Measurements from ENCODE around the gene GHRL. TPM values are rescaled to one million over a fixed set of nuclear protein-coding genes. Genes with fewer than 3 reads are reported as not detected.

Gene GHRL
- total and polyA plus RNA-seq, 2 of the 4 experiments (the other 2 are of a cell fraction): 0.27 TPM; not detected in 1

- no peak overlapping the region for H2AK5ac ChIP-seq (ENCODE audit: low read depth, low read length)
- no peak overlapping the region for H3K23ac ChIP-seq (ENCODE audit: low read depth, low read length)
- no peak for DNase-seq
- ChIA-PET CTCF (no interaction called here), POLR2A (ENCODE audit: unreplicated experiment) (interaction anchor here (0.7 kb wide), 1 partner anchor 21 kb away, joined by 5 read pairs; no protein-coding TSS in a partner anchor)
- peaks cover 35% of the 10 kb centered on the region for H3K36me3 ChIP-seq (ENCODE audit: control insufficient read depth, insufficient read depth, low read length)
- dilution Hi-C loops (cut with HindIII; ENCODE audit: low sequenced_read_pairs, unreplicated experiment): no loop called here
- H3K9me1 ChIP-seq (ENCODE audit: insufficient read depth, low read length): peaks cover 18% of the 10 kb centered on the region
- in situ Hi-C loops (cut with MboI; ENCODE audit: low sequenced_read_pairs): no loop called here
- H3K79me1 ChIP-seq (ENCODE audit: low read depth in 1 of 2, low read length in 2 of 2): peaks cover 39 to 78% of the 10 kb centered on the region in 2 experiments
- no peak overlapping the region for H3K27ac ChIP-seq (ENCODE audit: insufficient read depth, low read length)
- no peak for ATAC-seq (ENCODE audit: low read depth)
- H4K8ac ChIP-seq (ENCODE audit: low read depth in 2 of 2, low read length in 2 of 2): no peak overlapping the region
- no peak overlapping the region for H4K5ac ChIP-seq (ENCODE audit: low read depth, low read length)
- no peak overlapping the region for H3K4me3 ChIP-seq (ENCODE audit: insufficient read depth, low read depth, low read length)
- H2BK120ac ChIP-seq (ENCODE audit: low read depth, low read length): no peak overlapping the region
- no peaks in the 10 kb centered on the region for H3K27me3 ChIP-seq (ENCODE audit: control insufficient read depth, insufficient read depth, low read length)
- no peak overlapping the region for H2BK15ac ChIP-seq (ENCODE audit: low read depth, low read length)
- H3K4me2 ChIP-seq (ENCODE audit: low read depth, low read length): no peak overlapping the region
- no peak overlapping the region for H2AK9ac ChIP-seq (replicated peaks; ENCODE audit: low read depth, low read length, poor library complexity)
- H2BK5ac ChIP-seq (ENCODE audit: low read depth, low read length, poor library complexity, severe bottlenecking): no peak overlapping the region
- no peaks in the 10 kb centered on the region for H3K4me1 ChIP-seq (ENCODE audit: control insufficient read depth, insufficient read depth, low read length)
- no CpG with 5 or more reads among the region's 7 CpGs for WGBS, 2 experiments (ENCODE audit: extremely low coverage in 2 of 2, insufficient read length in 1 of 2)
- no peak overlapping the region for H3K14ac ChIP-seq (replicated peaks; ENCODE audit: low read depth, low read length)
- H4K20me1 ChIP-seq (ENCODE audit: insufficient read depth, low read length): peaks cover 22% of the 10 kb centered on the region
- H3K56ac ChIP-seq (ENCODE audit: extremely low read depth, insufficient read depth, low read length): no peak overlapping the region
- H3K18ac ChIP-seq (ENCODE audit: low read depth, low read length): no peak overlapping the region
- H4K91ac ChIP-seq (ENCODE audit: insufficient read depth, low read depth, low read length): no peak overlapping the region
- no peak overlapping the region for H3K9ac ChIP-seq (ENCODE audit: low read depth, low read length)
- H2BK20ac ChIP-seq (ENCODE audit: low read depth, low read length): no peak overlapping the region
- TF ChIP-seq CTCF (conservative IDR thresholded peaks at IDR 0.05; ENCODE audit: low read depth, low read length): no peak
- no peak for TF ChIP-seq CHD1 (IDR thresholded peaks at IDR 0.05; ENCODE audit: low read depth, low read length)
- TF ChIP-seq CEBPB (IDR thresholded peaks at IDR 0.05; ENCODE audit: low read depth, low read length): no peak
- TF ChIP-seq MAFK (IDR thresholded peaks at IDR 0.05; ENCODE audit: low read depth, low read length): no peak
- TF ChIP-seq USF2 (IDR thresholded peaks at IDR 0.05; ENCODE audit: low read depth, low read length): no peak
- TF ChIP-seq ELK1 (IDR thresholded peaks at IDR 0.05; ENCODE audit: borderline replicate concordance, low read depth, low read length): no peak
- no peak overlapping the region for H3K4ac ChIP-seq (ENCODE audit: low read depth, low read length)
- intact Hi-C loops (cut with micrococcal nuclease): no loop called here
- no peaks in the 10 kb centered on the region for H3K9me3 ChIP-seq (ENCODE audit: control insufficient read depth, insufficient read depth, low read length)
- BruUV-seq (replicated peaks): no TSS peak
- no peak overlapping the region for H2AFZ ChIP-seq (replicated peaks; ENCODE audit: low read length, poor library complexity)
Observed at GRCh38 chr3:10255835-10256234, 36.9 kb downstream of the GHRL start.

Data from IMR-90 (cell line).